BLaER1 treated with 17β-estradiol and CSF1 and Interleukin-3, amounts not matched to agents 10 nM and 100 nM (cell line): ENCODE results near the gene ERCC6.

ENCODE experiments used
- H3K27ac ChIP-seq, 11 experiments: shearing (Covaris generic); formaldehyde crosslinking; 2 replicates each; pipeline ENCODE4 v1.8.1; 2022
- H3K27me3 ChIP-seq, 11 experiments: shearing (Covaris generic); formaldehyde crosslinking; 2 replicates each; pipeline ENCODE4 v1.8.1; 2022
- H3K36me3 ChIP-seq, 11 experiments: shearing (Covaris generic); formaldehyde crosslinking; 2 replicates each; pipeline ENCODE4 v1.8.1; 2022
- H3K4me1 ChIP-seq, 10 experiments: shearing (Covaris generic); formaldehyde crosslinking; 2 replicates each; pipeline ENCODE4 v1.8.1; 2022
- H3K4me2 ChIP-seq, 11 experiments: shearing (Covaris generic); formaldehyde crosslinking; 2 replicates each; pipeline ENCODE4 v1.8.1; 2022
- H3K4me3 ChIP-seq, 10 experiments: shearing (Covaris generic); formaldehyde crosslinking; 2 replicates each; pipeline ENCODE4 v1.8.1; 2022
- H3K9ac ChIP-seq, 11 experiments: shearing (Covaris generic); formaldehyde crosslinking; 2 replicates each; pipeline ENCODE4 v1.8.1; 2022
- H3K9me3 ChIP-seq, 11 experiments: shearing (Covaris generic); formaldehyde crosslinking; replicated peaks in 1 of 11; 2 replicates each; pipeline ENCODE4 v1.8.1; 2022
- H4K20me1 ChIP-seq, 11 experiments: shearing (Covaris generic); formaldehyde crosslinking; 2 replicates each; pipeline ENCODE4 v1.8.1; 2022
- Cebpa-rat ChIP-seq, 11 experiments: shearing (Covaris generic); IDR thresholded peaks; 2 replicates each; pipeline ENCODE4 v1.8.1; 2022

The ERCC6 gene

GRCh38 chr10:49538381-49539319 is at the start of gene ERCC6:
TSS of gene ERCC6 (minus strand) at chr10:49539121.
- no peak for TF ChIP-seq Cebpa-rat (IDR thresholded peaks at IDR 0.05)
- Histone ChIP-seq H3K4me3 (peak within 1 kb of the TSS; percentile 73 to 94 (median 80)), H3K4me1 (peaks cover 36 to 67% (median 50%) of the 10 kb centered on the region in 10 experiments), H3K27ac (peak within 1 kb of the TSS; percentile 77 to 96 (median 84)), H4K20me1 (peaks cover 0 to 28% (median 11%) of the 10 kb centered on the region in 11 experiments; a peak in 10 of 22 replicates), H3K9ac (peak within 1 kb of the TSS; percentile 82 to 96 (median 88)), H3K9me3 (peaks cover 0 to 6% (median 3%) of the 10 kb centered on the region in 11 experiments; a peak in 11 of 22 replicates), H3K4me2 (peak within 1 kb of the TSS; percentile 89 to 99 (median 96)), H3K36me3 (peaks cover 0 to 8% (median 0%) of the 10 kb centered on the region in 11 experiments; a peak in 1 of 22 replicates), H3K27me3 (no peaks in the 10 kb centered on the region)

GRCh38 chr10:49587981-49588380 is 49.1 kb upstream of the ERCC6 start:
- Histone ChIP-seq H3K27ac (no peak overlapping the region), H3K36me3 (no peaks in the 10 kb centered on the region), H3K9me3 (peaks cover 0 to 15% (median 3%) of the 10 kb centered on the region in 11 experiments; a peak in 11 of 22 replicates), H3K9ac (no peak overlapping the region), H3K4me3 (no peak overlapping the region), H3K4me2 (no peak overlapping the region), H3K4me1 (no peaks in the 10 kb centered on the region), H3K27me3 (no peaks in the 10 kb centered on the region), H4K20me1 (no peaks in the 10 kb centered on the region)
- TF ChIP-seq Cebpa-rat (IDR thresholded peaks at IDR 0.05): no peak

- peak in 3 of 11 experiments; percentile 16 to 48 (median 23); a peak in 3 of 22 replicates for TF ChIP-seq Cebpa-rat (IDR thresholded peaks at IDR 0.05)
- no peak overlapping the region for H3K4me2 ChIP-seq
- no peaks in the 10 kb centered on the region for H4K20me1 ChIP-seq
- no peak overlapping the region for H3K27ac ChIP-seq
- peaks cover 0 to 15% (median 3%) of the 10 kb centered on the region in 11 experiments; a peak in 11 of 22 replicates for H3K9me3 ChIP-seq
- H3K27me3 ChIP-seq: no peaks in the 10 kb centered on the region
- H3K4me1 ChIP-seq: no peaks in the 10 kb centered on the region
- H3K4me3 ChIP-seq: no peak overlapping the region
- no peak overlapping the region for H3K9ac ChIP-seq
- no peaks in the 10 kb centered on the region for H3K36me3 ChIP-seq
Measured at GRCh38 chr10:49585387-49585786, 46.5 kb upstream of the ERCC6 start.

GRCh38 chr10:49579621-49580020 is 40.7 kb upstream of the ERCC6 start:
- Histone ChIP-seq H3K4me3 (no peak overlapping the region), H3K27ac (no peak overlapping the region), H3K36me3 (no peaks in the 10 kb centered on the region), H3K4me1 (no peaks in the 10 kb centered on the region), H3K27me3 (no peaks in the 10 kb centered on the region), H4K20me1 (no peaks in the 10 kb centered on the region), H3K4me2 (no peak overlapping the region), H3K9ac (no peak overlapping the region), H3K9me3 (no peaks in the 10 kb centered on the region)
- TF ChIP-seq Cebpa-rat (IDR thresholded peaks at IDR 0.05): no peak

- Histone ChIP-seq H3K9ac (no peak overlapping the region), H3K27me3 (no peaks in the 10 kb centered on the region), H3K36me3 (no peaks in the 10 kb centered on the region), H3K4me2 (no peak overlapping the region), H3K27ac (no peak overlapping the region), H3K9me3 (no peaks in the 10 kb centered on the region), H3K4me3 (no peak overlapping the region), H3K4me1 (no peaks in the 10 kb centered on the region), H4K20me1 (no peaks in the 10 kb centered on the region)
- no peak for TF ChIP-seq Cebpa-rat (IDR thresholded peaks at IDR 0.05)
Measured at GRCh38 chr10:49578392-49578791, 39.5 kb upstream of the ERCC6 start.

GRCh38 chr10:49577182-49577925 is 38.4 kb upstream of the ERCC6 start:
- Histone ChIP-seq H3K4me2 (no peak overlapping the region), H3K9ac (no peak overlapping the region), H3K27me3 (no peaks in the 10 kb centered on the region), H3K4me3 (no peak overlapping the region), H3K4me1 (no peaks in the 10 kb centered on the region), H4K20me1 (no peaks in the 10 kb centered on the region), H3K36me3 (no peaks in the 10 kb centered on the region), H3K9me3 (no peaks in the 10 kb centered on the region), H3K27ac (no peak overlapping the region)
- no peak for TF ChIP-seq Cebpa-rat (IDR thresholded peaks at IDR 0.05)

GRCh38 chr10:49575489-49576072 is 36.7 kb upstream of the ERCC6 start:
- no peak overlapping the region for H3K9ac ChIP-seq

GRCh38 chr10:49572594-49573114 is 33.7 kb upstream of the ERCC6 start:
- H4K20me1 ChIP-seq: no peaks in the 10 kb centered on the region
- peaks cover 8 to 21% (median 13%) of the 10 kb centered on the region in 11 experiments; a peak in 18 of 22 replicates for H3K9me3 ChIP-seq
- no peaks in the 10 kb centered on the region for H3K36me3 ChIP-seq
- no peak overlapping the region for H3K4me2 ChIP-seq
- no peak overlapping the region for H3K27ac ChIP-seq
- H3K4me3 ChIP-seq: no peak overlapping the region
- H3K27me3 ChIP-seq: no peaks in the 10 kb centered on the region
- no peak overlapping the region for H3K9ac ChIP-seq
- H3K4me1 ChIP-seq: no peaks in the 10 kb centered on the region
- no peak for TF ChIP-seq Cebpa-rat (IDR thresholded peaks at IDR 0.05)

More at GRCh38 chr10:49575489-49576072, 36.7 kb upstream of the ERCC6 start:
- H3K27me3 ChIP-seq: no peaks in the 10 kb centered on the region
- no peaks in the 10 kb centered on the region for H4K20me1 ChIP-seq
- no peak overlapping the region for H3K4me2 ChIP-seq
- H3K36me3 ChIP-seq: no peaks in the 10 kb centered on the region
- no peak for TF ChIP-seq Cebpa-rat (IDR thresholded peaks at IDR 0.05)
- no peak overlapping the region for H3K4me3 ChIP-seq
- H3K4me1 ChIP-seq: no peaks in the 10 kb centered on the region
- H3K27ac ChIP-seq: no peak overlapping the region
- H3K9me3 ChIP-seq: no peaks in the 10 kb centered on the region

GRCh38 chr10:49571388-49571787 is 32.5 kb upstream of the ERCC6 start:
- H3K9me3 ChIP-seq: peaks cover 10 to 21% (median 13%) of the 10 kb centered on the region in 11 experiments; a peak in 19 of 22 replicates
- no peaks in the 10 kb centered on the region for H3K27me3 ChIP-seq
- H3K4me3 ChIP-seq: no peak overlapping the region
- H4K20me1 ChIP-seq: no peaks in the 10 kb centered on the region
- H3K4me2 ChIP-seq: no peak overlapping the region
- TF ChIP-seq Cebpa-rat (IDR thresholded peaks at IDR 0.05): no peak
- no peaks in the 10 kb centered on the region for H3K36me3 ChIP-seq
- no peak overlapping the region for H3K9ac ChIP-seq
- H3K4me1 ChIP-seq: no peaks in the 10 kb centered on the region
- no peak overlapping the region for H3K27ac ChIP-seq
